Loucy (cell line): ENCODE data around the gene DDX42.

Experiments
- H2AFZ ChIP-seq: fragments of 200-600 bp; sonication (generic); 2 replicates; pipeline ENCODE4 v1.6.0; 2016; ENCODE audit warnings: antibody characterized with exemption, mild to moderate bottlenecking, low read length, moderate library complexity
- H3F3A ChIP-seq: fragments of 200-600 bp; 2 replicates; pipeline ENCODE4 v1.6.0; 2016; ENCODE audit warnings: antibody characterized with exemption, low read depth, mild to moderate bottlenecking
- H3K27me3 ChIP-seq: fragments of 200-600 bp; sonication (generic); 2 replicates; pipeline ENCODE4 v1.6.1; 2014; ENCODE audit warnings: low read length, mild to moderate bottlenecking; ENCODE audit not compliant: insufficient read depth, poor library complexity, severe bottlenecking
- H3K36me3 ChIP-seq: fragments of 200-600 bp; sonication (generic); 2 replicates; pipeline ENCODE4 v1.6.1; 2016; ENCODE audit warnings: low read length; ENCODE audit not compliant: insufficient read depth
- H3K4me1 ChIP-seq: fragments of 200-600 bp; sonication (generic); 2 replicates; pipeline ENCODE4 v1.5.1; 2014; ENCODE audit warnings: low read length, mild to moderate bottlenecking; ENCODE audit not compliant: insufficient read depth, poor library complexity, severe bottlenecking
- H3K4me2 ChIP-seq: fragments of 200-600 bp; sonication (generic); 2 replicates; pipeline ENCODE4 v1.6.0; 2014; ENCODE audit warnings: antibody characterized with exemption, low read length, low read depth, mild to moderate bottlenecking; ENCODE audit not compliant: poor library complexity, severe bottlenecking
- H3K4me3 ChIP-seq: fragments of 200-600 bp; sonication (generic); 2 replicates; pipeline ENCODE4 v1.5.1; 2014; ENCODE audit warnings: low read length, mild to moderate bottlenecking, mixed read lengths; ENCODE audit not compliant: poor library complexity, severe bottlenecking
- H3K79me2 ChIP-seq: fragments of 200-600 bp; sonication (generic); 2 replicates; pipeline ENCODE4 v1.6.1; 2014; ENCODE audit warnings: low read length; ENCODE audit not compliant: insufficient read depth
- H3K9ac ChIP-seq: fragments of 200-600 bp; sonication (generic); 2 replicates; pipeline ENCODE4 v1.6.0; 2014; ENCODE audit warnings: mild to moderate bottlenecking, low read depth, low read length, moderate library complexity; ENCODE audit not compliant: poor library complexity, severe bottlenecking
- H3K9me2 ChIP-seq: fragments of 200-600 bp; sonication (generic); replicated peaks from 2 replicates; pipeline ENCODE4 v1.6.1; 2016; ENCODE audit warnings: low read depth, low read length, mixed read lengths
- H3K9me3 ChIP-seq: fragments of 200-600 bp; sonication (generic); 2 replicates; pipeline ENCODE4 v1.6.1; 2014; ENCODE audit warnings: mild to moderate bottlenecking, antibody characterized with exemption, low read length, low read depth; ENCODE audit not compliant: insufficient read depth
- H4K20me1 ChIP-seq: fragments of 200-600 bp; sonication (generic); 2 replicates; pipeline ENCODE4 v1.6.0; 2014; ENCODE audit warnings: antibody characterized with exemption, low read length, mild to moderate bottlenecking; ENCODE audit not compliant: insufficient read depth, poor library complexity, severe bottlenecking
- CTCF ChIP-seq: fragments of 200-600 bp; sonication (generic); conservative IDR thresholded peaks from 2 replicates; pipeline ENCODE4 v1.5.1; 2014; ENCODE audit warnings: mild to moderate bottlenecking, antibody characterized with exemption, low read length
- EZH2phosphoT487 ChIP-seq: fragments of 200-600 bp; IDR thresholded peaks from 2 replicates; pipeline ENCODE4 v1.6.1; 2018; ENCODE audit warnings: antibody characterized with exemption, mild to moderate bottlenecking, moderate library complexity, borderline replicate concordance

DDX42 gene

GRCh38 chr17:63823659-63824331 lies 49.8 kb downstream of the DDX42 start:
- H3K9me3 ChIP-seq, result no peaks in the 10 kb centered on the region
- no peaks in the 10 kb centered on the region for H3K27me3 ChIP-seq
- peaks cover 9% of the 10 kb centered on the region; the same call in 1 of the 2 replicates for H3F3A ChIP-seq
- H3K4me1 ChIP-seq, result peaks cover 60% of the 10 kb centered on the region
- peaks cover 82% of the 10 kb centered on the region for H3K79me2 ChIP-seq
- H3K9me2 ChIP-seq, result no peaks in the 10 kb centered on the region
- H3K4me2 ChIP-seq, result peak overlapping the region; percentile 17
- H3K9ac ChIP-seq, result no peak overlapping the region
- no peak overlapping the region for H2AFZ ChIP-seq
- H4K20me1 ChIP-seq, result peaks cover 22% of the 10 kb centered on the region
- no peak overlapping the region for H3K4me3 ChIP-seq
- TF ChIP-seq CTCF (no peak), EZH2phosphoT487 (no peak)
- peaks cover 60% of the 10 kb centered on the region for H3K36me3 ChIP-seq

DNA sequence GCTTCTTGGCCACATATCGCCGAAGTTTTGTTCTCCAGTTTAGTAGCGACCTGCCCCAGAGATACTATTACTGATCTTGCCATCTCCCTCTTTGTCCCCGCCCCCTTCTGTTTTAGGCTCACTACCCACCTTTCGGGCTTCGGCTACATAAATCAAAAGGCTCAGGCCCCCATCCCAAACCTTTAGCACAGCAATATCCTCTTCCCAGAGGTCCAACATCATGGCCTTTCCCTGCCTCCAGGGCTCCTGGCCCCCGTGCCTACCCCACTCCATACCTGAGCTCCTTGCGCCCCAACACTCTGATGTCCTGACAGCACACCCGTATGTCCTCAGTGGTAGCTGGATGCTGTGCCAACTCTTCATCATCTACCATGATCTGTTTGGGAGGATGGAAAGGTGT lies 50.4 kb downstream of the DDX42 start:
- peaks cover 62% of the 10 kb centered on the region for H3K4me1 ChIP-seq
- H3K36me3 ChIP-seq, result peaks cover 56% of the 10 kb centered on the region
- no peak overlapping the region for H3K9ac ChIP-seq
- H3K9me2 ChIP-seq, result no peaks in the 10 kb centered on the region
- H3K4me2 ChIP-seq, result peak overlapping the region; percentile 82
- TF ChIP-seq CTCF, result no peak
- no peak for TF ChIP-seq EZH2phosphoT487
- H3K79me2 ChIP-seq, result peaks cover 83% of the 10 kb centered on the region
- H3K9me3 ChIP-seq, result no peaks in the 10 kb centered on the region
- peaks cover 5% of the 10 kb centered on the region; the same call in 1 of the 2 replicates for H3F3A ChIP-seq
- H2AFZ ChIP-seq, result no peak overlapping the region
- H3K4me3 ChIP-seq, result no peak overlapping the region
- H4K20me1 ChIP-seq, result peaks cover 27% of the 10 kb centered on the region
- H3K27me3 ChIP-seq, result no peaks in the 10 kb centered on the region

DNA sequence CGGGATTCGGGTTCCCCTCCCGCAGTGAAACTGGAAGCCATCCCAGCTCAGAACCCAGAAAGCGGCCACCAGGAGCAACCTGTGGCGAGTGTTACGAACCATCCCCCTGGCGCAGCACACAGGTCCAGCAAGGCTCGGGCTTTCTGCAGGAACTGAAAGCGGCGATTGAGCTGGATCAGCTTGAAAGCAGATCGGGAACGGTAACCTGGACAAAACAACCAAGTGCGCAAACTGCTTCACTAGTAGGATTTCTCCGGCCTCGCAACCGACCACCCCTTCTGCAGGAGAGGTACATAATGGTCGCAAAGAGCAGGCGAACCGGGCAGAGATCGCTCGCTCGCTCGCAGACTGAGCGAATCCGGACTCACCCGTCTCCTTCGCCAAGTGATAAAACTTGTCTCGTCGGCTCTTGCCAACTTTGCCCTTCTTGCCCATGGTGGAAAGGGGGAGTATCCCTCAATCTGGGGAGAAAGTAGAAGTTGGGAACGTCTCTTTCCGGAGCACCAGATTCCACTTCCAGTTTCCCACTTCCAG lies 52.6 kb downstream of the DDX42 start:
- Histone ChIP-seq H3K4me2 (peak overlapping the region; percentile 82), H3K9ac (peak overlapping the region; percentile 89), H3K9me3 (no peaks in the 10 kb centered on the region), H3K36me3 (peaks cover 58% of the 10 kb centered on the region), H3F3A (no peaks in the 10 kb centered on the region; the same call in 1 of the 2 replicates), H2AFZ (peak overlapping the region; percentile 98), H3K4me3 (peak overlapping the region; percentile 87), H3K4me1 (peaks cover 70% of the 10 kb centered on the region), H3K9me2 (no peaks in the 10 kb centered on the region), H3K27me3 (no peaks in the 10 kb centered on the region), H3K79me2 (peaks cover 92% of the 10 kb centered on the region), H4K20me1 (peaks cover 36% of the 10 kb centered on the region)
- no peak for TF ChIP-seq CTCF
- no peak for TF ChIP-seq EZH2phosphoT487
